GM19035 (cell line): ENCODE results near the gene CENPK.
"Not testable (repeated sequence)": the region's sequence is repeated elsewhere in the genome, so short reads cannot be mapped to it uniquely, and the experiment has no call there.

Experiments used
- ATAC-seq: cut with Tn5 transposase; IDR thresholded peaks from one replicate; pipeline ENCODE4 v1.9.1; 2021; ENCODE audit not compliant: unreplicated experiment

The CENPK gene, protein sequence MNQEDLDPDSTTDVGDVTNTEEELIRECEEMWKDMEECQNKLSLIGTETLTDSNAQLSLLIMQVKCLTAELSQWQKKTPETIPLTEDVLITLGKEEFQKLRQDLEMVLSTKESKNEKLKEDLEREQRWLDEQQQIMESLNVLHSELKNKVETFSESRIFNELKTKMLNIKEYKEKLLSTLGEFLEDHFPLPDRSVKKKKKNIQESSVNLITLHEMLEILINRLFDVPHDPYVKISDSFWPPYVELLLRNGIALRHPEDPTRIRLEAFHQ

DNA sequence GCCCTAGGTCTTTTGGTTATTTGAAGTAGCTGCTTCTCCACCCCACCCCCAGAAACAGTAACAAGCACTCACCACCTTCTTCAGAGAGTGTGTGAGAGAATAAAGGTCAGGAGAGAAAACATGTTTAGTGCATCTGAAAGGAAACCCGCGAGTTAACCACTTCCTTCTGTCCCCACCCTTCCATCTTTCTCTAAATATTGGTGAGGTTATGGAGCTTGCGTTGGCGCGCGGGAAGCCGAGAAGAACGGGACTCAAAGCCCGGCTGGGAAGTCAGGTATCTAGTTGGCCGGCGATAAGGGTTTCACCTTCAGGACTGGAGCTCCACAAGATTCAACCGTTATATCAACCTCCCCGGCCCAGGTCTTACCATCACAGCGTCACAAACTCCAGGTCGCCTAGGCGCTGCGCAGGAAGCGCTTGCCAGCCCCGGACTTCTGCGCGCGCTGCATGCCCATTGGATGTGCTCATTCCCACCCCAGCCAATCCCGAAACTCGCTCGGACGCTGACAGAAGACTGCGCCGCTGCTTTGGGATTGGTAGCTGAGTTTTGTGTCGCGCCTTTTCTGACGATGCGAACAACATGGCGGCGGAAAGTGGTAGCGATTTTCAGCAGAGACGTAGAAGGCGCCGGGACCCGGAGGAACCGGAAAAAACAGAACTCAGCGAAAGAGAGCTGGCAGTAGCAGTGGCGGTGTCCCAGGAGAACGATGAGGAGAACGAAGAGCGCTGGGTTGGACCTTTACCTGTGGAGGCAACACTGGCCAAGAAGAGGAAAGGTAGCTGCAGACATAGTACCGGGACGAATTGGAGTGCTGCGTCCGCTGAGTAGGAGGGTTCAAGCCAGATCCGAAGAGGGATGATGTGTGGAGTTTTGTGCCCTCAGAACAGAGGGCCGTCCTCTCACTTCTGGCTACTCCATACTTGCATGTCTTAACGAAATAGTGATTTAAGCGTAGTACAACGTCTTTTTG lies at the start of gene CENPK, which contains the start of gene PPWD1:
Gene CENPK, minus strand, starts transcription at position 438 of the 971 bp plus-strand sequence. CDS start 8,261 bp downstream, outside the sequence.
Gene PPWD1, plus strand, starts transcription at position 566 of the 971 bp plus-strand sequence. Its CDS starts 15 bp downstream, at position 581.
- ATAC-seq = peak; percentile 100

DNA sequence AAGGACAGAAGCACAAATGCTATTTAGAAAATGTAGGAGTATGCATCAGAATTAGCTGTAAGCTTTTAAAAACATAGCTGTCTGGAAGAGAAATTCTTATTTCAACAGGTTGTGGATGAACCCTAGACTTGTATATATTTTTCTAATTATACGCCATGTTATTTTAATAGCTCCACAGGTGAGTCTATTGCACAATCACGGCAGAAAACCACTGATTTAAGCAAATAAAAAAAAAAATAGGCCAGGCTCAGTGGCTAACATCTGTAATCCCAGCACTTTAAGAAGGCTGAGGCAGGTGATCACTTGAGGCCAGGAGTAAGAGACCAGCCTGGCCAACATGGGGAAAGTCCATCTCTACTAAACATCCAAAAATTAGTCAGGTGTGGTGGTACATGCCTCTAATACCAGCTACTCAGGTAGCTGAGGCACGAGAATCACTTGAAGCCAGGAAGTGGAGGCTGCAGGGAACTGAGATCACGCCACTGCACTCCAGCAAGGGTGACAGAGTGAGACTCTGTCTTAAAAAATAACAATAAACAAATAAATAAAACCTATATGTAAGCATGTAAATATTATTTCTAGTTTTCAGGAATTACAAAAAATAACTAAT lies 49.4 kb upstream of the CENPK start:
- ATAC-seq = no peak

DNA sequence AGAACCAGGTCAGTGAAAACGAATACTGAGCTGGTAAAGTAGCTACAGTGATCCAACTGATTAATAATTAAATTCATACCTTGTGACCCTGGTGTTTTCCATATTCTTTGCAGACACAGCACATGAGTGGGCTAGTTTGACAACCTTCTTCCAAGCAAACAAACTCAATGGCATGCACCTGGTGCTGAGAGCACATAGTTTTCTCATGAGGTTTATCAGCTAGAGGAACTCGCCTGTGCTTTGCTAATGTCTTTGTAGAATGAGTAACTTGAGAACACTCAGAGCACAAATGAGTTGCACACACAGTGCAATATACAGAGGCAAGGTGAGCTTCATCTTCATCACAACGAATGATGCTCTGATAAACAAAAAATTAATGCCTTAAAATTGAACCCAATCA lies 48.6 kb upstream of the CENPK start:
- ATAC-seq = no peak

DNA sequence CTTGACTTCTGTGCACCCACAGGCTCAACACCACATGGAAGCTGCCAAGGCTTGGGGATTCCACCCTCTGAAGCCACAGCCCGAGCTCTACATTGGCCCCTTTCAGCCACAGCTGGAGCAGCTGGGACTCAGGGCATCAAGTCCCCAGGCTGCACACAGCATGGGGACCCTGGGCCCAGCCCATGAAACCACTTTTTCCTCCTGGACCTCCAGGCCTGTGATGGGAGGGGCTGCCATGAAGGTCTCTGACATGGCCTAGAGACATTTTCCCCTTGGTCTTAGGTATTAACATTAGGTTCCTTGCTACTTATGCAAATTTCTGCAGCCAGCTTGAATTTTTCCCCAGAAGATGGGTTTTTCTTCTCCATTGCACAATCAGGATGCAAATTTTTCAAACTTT lies 38.8 kb upstream of the CENPK start:
- ATAC-seq = not testable (repeated sequence)

DNA sequence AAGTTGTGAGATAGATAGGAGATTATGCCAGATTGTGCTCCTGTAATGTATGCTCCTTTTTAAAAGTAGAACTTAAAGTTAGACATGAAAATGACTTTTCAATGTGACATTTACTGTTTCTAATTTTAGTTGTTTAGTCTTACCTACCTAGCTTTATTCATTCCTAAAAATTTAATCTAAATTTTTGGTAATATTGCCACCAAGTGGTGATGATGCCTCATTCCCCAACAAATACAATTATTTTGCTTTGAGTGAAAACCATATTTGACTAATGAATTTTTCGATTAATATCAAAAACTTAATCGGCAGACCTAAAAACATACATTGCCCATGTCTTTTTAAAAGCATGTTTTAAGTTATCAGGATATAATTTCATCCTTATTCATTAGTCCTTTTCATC lies 25.7 kb upstream of the CENPK start:
- no peak for ATAC-seq

DNA sequence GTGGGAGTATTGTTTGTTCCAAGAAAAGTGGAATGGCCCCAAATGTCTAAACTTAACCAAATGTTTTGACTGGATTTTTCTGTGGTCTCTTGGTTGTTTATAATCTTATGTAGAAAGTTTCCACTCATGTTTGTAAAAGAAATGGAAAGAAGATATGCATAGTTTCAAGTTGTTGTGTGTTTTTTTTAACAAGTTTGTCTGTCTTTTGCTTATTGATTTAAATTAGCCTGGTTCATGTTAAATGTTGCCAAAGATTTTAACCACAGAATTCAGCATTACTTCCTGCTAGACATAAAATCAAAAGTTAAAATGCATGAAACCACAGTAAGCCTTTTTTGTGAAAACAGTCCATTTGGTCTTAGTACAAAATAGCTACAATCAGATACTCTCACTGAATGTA lies 14.2 kb upstream of the CENPK start:
- ATAC-seq = no peak

DNA sequence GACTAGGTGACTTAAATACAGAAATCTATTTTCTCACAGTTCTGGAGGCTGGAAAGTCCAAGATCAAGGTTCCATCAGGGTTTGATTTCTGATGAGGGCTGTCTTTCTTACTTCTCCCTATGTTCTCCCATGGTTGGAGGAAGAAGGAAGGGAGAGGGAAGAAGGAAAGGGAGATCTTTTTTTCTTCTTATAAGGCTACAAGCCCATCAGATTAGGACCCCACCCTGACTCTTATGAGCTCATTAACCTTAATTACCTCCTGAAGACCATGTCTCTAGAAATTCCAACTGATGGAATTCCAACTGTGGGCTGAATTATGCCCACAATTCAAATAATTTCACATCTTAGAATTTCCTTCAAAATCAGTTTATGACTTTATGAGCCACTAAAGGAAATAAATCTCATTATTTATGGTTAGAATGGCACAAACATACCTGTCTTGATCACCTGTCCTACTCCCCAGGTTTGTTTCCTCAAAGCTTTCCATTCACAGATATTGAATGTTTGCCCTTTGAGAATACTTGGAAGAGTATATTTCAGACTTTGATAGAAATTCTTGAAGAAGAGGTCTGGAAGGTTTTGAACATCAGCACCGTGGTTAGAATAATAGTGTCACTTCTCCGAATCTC lies 7.7 kb upstream of the CENPK start:
- ATAC-seq = no peak

DNA sequence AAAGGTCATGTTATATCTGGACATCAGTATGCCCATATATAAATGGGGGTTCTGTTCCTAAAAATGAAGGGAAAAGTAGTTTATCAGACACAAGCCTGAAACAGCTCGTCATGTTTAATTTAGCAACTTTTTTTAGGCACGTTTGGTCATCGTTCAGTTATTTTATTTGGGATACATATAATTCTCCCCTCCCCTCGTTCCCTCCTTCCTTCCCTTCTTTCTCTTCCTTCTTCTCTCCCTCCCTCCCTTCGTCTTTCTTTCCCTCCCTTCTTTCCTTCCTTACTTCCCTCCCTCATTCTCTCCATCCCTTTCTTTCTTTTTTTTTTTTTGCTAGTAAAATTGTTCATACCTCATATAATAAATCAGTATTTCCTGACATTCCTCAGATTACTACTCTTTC lies 3.5 kb upstream of the CENPK start:
- ATAC-seq = no peak

DNA sequence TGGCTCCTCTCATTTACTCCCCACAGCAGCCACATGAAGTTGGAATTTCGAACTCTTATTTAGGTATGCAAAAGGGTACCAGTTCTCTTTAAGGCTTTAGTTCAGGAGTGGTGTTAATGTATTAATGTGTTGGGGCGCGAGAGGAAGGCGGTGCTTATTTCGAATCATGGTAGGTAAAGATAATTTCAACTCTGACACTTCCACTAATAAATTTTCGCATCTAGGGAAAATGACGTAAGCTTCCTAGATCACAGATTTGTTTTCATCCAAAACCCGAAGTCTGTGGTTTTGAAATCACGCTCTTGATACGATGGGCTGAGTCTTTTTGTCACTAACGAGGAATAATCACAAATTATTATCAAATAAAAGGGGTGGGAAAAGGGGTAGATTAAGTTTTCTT lies 809 bp upstream of the CENPK start:
- no peak for ATAC-seq

DNA sequence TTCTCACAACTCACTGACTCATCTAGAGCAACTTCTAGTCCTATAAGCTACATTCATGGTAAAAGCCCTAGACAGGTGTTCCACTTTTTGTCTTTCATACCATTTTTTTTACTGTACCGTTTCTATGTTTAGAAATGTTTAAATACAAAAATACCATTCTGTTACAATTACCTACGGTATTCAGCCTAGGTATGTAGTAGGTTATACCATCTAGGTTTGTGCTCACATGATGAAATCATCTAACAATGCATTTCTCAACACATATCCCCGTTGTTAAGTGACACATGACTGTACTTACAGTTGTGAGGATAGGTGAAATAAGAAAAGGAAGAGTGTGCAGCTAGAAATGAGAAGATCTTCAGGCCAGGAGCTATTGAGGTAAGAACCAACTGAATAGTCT lies 6.2 kb downstream of the CENPK start:
- no peak for ATAC-seq

DNA sequence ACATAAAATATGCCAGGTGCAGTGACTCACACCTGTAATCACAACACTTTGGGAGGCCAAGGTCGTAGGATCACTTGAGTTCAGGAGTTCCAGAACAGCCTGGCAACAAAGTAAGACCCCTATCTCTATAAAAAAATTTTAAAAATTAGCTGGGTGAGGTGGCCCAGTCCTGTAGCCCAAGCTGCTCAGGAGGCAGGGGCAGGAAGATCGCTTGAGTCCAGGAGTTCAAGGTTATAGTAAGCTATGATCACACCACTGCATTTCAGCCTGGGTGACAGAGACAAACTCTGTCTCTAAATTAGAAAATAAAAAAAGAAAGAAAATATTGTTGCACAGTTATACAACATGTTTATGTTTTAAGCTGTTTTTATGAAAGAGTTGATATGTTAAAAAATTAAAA lies 6.8 kb downstream of the CENPK start:
- ATAC-seq = no peak

DNA sequence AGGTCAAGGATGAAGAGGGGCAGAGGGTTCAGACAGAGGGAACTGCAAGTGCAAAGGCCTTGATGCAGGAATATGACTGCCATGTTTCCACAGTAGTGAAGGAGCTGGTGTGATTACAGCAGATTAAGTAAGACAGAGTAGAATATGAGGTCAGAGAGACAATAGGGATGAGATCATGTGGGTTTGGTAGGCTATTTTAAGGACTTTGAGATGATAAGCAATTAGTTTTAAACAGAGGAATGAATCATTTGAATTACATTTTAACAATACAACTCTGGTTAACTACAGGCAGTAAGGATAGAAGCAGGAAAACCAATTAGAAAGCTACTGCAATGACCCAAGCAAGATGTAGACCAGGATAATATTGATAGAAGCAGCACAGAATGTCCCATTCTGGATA lies 7.7 kb downstream of the CENPK start:
- no peak for ATAC-seq

DNA sequence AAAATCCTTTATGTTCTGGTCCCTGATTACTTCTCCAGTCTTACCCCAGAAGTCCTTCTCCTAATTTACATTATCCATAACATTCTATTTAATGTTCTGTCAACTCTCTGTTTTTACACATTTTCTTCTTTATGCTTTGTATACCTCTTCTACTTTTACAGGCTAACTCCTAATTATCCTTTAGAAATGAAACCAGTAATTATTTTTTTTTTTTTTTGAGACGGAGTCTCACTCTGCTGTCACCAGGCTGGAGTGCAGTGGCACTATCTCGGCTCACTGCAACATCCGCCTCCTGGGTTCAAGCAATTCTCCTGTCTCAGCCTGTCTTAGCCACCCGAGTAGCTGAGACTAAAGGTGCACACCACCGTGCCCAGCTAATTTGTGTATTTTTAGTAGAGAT lies 9.0 kb downstream of the CENPK start:
- no peak for ATAC-seq

DNA sequence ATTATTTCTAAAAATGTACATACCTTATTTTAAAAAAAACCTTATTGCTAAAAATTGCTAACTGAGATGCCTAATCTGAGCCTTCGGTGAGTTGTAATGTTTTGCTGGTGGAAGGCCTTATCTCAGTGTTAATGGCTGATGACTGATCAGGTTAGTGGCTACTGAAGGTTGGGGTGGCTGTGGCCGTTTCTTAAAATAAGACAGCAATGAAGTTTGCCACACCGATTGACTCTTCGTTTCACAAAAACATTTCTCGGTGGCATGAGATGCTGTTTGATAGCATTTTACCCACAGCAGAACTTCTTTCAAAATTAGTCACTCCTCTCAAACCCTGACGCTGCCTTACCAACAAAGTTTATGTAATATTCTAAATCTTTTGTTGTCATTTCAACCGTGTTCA lies 14.7 kb downstream of the CENPK start:
- ATAC-seq = no peak

DNA sequence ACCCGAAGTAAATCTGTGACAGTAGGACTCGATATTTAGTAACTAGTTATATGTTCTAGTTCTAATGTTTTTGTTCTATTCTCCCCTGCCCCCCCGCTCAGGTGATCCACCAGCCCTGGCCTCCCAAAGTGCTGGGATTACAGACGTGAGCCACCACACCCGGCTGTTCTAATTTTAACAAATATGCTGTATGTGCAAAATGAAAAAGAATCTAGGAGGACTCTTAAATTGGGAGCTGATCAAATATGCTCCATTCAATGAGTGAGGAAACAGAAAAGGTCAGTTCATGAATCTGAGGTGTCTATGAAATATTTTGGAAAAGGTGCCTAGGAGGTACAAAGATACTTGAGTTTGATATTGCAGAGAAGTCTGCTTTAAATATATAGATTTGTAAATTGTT lies 16.8 kb downstream of the CENPK start:
- ATAC-seq = no peak

DNA sequence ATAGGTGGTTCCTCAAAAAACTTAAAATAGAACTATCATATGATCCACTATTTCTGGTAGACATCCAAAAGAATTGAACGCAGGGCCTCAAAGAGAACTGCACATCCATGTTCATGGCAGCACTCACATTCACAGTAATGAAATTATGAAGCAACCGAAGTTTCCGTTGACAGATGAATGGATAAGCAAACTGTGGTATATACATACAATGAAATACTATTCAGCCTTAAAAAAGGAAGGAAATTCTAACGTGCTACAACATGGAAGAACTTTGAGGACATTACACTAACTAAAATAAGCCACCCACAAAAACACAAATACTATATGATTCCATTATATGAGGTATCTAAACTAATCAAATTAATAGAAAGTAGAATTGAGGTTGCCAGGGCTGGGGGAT lies 18.5 kb downstream of the CENPK start:
- no peak for ATAC-seq

DNA sequence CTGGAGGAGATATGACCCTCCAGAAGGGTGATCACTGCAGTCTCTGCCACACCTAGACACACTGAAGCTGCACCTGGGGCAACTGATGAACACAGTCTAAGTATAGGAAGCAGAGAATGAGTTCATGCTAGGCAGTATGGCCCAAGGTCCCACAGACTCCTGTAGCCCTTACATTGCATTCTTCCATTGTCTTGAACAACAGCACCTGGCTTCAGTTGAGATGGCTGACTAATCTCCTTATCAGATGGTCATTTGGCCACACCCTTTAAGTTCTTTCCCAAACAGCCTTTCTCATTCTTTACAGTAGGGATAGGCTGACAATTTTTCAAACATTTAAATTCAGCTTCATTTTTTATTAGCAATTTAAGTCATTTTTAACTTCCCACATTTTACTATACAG lies 23.1 kb downstream of the CENPK start:
- ATAC-seq = no peak

DNA sequence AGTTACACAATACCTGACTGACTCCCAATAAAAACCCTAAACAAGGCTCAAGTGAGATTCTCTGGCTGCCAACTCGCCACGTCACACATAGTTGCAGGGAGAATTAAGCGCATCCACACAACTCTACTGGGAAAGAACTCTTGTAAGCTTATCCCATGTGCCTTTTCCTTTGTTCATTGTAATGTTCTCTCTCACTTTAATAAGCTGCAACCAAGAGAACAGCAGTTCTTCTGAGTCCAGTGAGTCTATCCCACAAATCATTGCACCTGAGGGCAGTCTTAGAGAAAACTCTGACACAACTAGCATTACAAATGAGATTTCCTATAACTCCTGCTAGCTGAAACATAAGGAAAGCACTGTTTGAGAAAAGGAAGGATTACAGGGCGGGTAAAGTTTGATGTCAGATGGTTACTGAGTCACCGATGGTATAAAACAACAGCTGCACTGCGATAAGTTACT lies 27.4 kb downstream of the CENPK start:
- ATAC-seq = no peak

DNA sequence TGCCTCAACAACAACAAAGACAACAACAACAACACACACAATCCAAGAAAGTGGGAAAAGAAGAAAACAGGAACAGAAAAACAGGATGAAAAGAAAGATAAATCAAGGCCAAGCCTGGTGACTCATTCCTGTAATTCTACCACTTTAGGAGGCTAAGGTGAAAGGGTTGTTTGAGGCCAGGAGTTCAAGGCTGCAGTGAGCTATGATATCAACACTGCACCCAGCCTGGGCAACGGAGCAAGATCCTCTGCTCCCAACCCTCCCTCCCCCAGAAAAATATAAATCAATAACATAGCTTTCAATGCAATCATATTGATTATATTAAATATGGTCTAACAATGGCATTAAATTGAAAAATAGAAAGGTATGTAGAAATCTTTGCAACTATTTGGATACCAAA lies 32.1 kb downstream of the CENPK start:
- ATAC-seq = no peak

DNA sequence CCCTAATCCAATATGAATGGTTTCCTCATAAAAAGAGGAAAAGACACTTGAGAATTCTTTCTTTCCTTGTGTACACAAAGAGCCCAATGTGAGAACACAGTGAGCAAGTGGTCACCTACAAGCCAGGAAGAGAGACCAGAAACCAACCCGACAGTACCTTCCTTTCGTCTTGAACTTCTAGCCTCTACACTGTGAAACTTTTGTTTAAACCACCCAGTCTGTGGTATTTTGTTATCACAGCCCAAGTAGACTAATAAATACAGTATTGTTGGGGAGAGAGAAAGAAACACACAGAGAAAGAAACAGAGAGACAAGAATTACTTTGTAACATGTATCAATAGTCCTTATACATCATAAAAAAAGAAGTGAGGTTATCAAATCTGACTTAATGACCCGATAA lies 37.2 kb downstream of the CENPK start:
- ATAC-seq = no peak
